K562 (cell line): ENCODE results near the gene DRICH1. TPM values are rescaled to one million over a fixed set of nuclear protein-coding genes. Genes with fewer than 3 reads are reported as not detected.

Experiments used
- ATAC-seq: fragments of 200-7000 bp; cut with Tn5 transposase; 3 replicates; pipeline ENCODE4 v1.9.1; 2020; ENCODE audit warnings: moderate library complexity
- BruUV-seq: library from RNA; stranded (reverse); fragments of 400-500 nt; replicated peaks from 2 replicates; lab custom pipeline; 2021; lab: Mats Ljungman, UMichigan
- CTCF ChIA-PET: fragments of 300-600 bp; formaldehyde crosslinking; extraction: SDS; loops from one replicate; lab custom pipeline; 2021; ENCODE audit warnings: low intra/inter-chr PET ratio; lab: Yijun Ruan, JAX
- POLR2A ChIA-PET: fragments of 300-600, 350-650 bp; sonication (Branson Sonifier 250); formaldehyde crosslinking; extraction: SDS; loops from one replicate; lab custom pipeline; 2021; ENCODE audit warnings: antibody characterized with exemption, inconsistent platforms; lab: Yijun Ruan, JAX
- DNase-seq, 4 experiments: peaks; one replicate each; pipeline versions ENCODE4 v3.0.0 to v3.0.0-alpha.2; 2011 to 2018; ENCODE audit warnings: low spot score in 3 of 4, mixed read lengths in 3 of 4; ENCODE audit errors: extremely low read depth in 1 of 4
- FAIRE-seq: peaks from 2 replicates; lab custom pipeline; 2011; peaks lifted over from hg19 to GRCh38; lab: Jason Lieb, UNC
- H2AFZ ChIP-seq: 2 replicates; pipeline ENCODE4 v1.6.0; 2011; ENCODE audit warnings: low read depth, low read length, control low read depth, inconsistent platforms
- H3K27ac ChIP-seq: fragments of 200-600 bp; 3 replicates; pipeline ENCODE4 v1.8.0; 2011; ENCODE audit warnings: low read depth, mild to moderate bottlenecking, control low read depth, inconsistent platforms, low read length, moderate library complexity, mixed read lengths; ENCODE audit errors: extremely low read depth
- H3K27me3 ChIP-seq, 2 experiments: fragments of 300-600 bp in 1 of 2; 2 replicates in 1 of 2; 3 replicates in 1 of 2; pipeline versions ENCODE4 v1.6.0 to v1.8.0; 2011; ENCODE audit warnings: inconsistent platforms in 2 of 2, low read length in 2 of 2, mild to moderate bottlenecking in 1 of 2, mixed read lengths in 1 of 2, moderate library complexity in 1 of 2; ENCODE audit not compliant: control insufficient read depth in 2 of 2, insufficient read depth in 2 of 2
- H3K36me3 ChIP-seq: fragments of 300-600 bp; 3 replicates; pipeline ENCODE4 v1.8.0; 2011; ENCODE audit warnings: mild to moderate bottlenecking, low read length, inconsistent platforms; ENCODE audit not compliant: control insufficient read depth, insufficient read depth
- H3K4me1 ChIP-seq, 2 experiments: fragments of 200-600 bp in 1 of 2; replicated peaks in 1 of 2; 2 replicates in 1 of 2; 3 replicates in 1 of 2; pipeline versions ENCODE4 v1.5.1 to v1.8.0; 2011; ENCODE audit warnings: inconsistent platforms in 2 of 2, low read length in 2 of 2, mild to moderate bottlenecking in 1 of 2, mixed read lengths in 1 of 2, moderate library complexity in 1 of 2; ENCODE audit not compliant: control insufficient read depth in 2 of 2, insufficient read depth in 2 of 2
- H3K4me2 ChIP-seq: 2 replicates; pipeline ENCODE4 v1.6.1; 2011; ENCODE audit warnings: low read length, control low read depth, inconsistent platforms, mixed read lengths; ENCODE audit not compliant: insufficient read depth
- H3K4me3 ChIP-seq: fragments of 200-600 bp; sonication (generic), shearing (Covaris generic); 2 replicates; pipeline ENCODE4 v1.5.1; 2016; ENCODE audit warnings: control low read depth, inconsistent platforms
- H3K79me2 ChIP-seq: fragments of 200-600 bp; 3 replicates; pipeline ENCODE4 v1.8.0; 2011; ENCODE audit warnings: low read length, inconsistent platforms; ENCODE audit not compliant: control insufficient read depth, insufficient read depth
- H3K9ac ChIP-seq, 2 experiments: 2 replicates each; pipeline versions ENCODE4 v1.6.0 to v1.6.1; 2011; ENCODE audit warnings: low read depth in 2 of 2, low read length in 2 of 2, control low read depth in 1 of 2, inconsistent platforms in 1 of 2, mild to moderate bottlenecking in 1 of 2, mixed read lengths in 1 of 2; ENCODE audit not compliant: insufficient read depth in 1 of 2
- H3K9me1 ChIP-seq: one replicate; pipeline ENCODE4 v1.6.0; 2011; ENCODE audit warnings: inconsistent platforms, mild to moderate bottlenecking, low read length, moderate library complexity; ENCODE audit not compliant: control insufficient read depth, insufficient read depth
- H3K9me3 ChIP-seq: replicated peaks from 2 replicates; pipeline ENCODE4 v1.5.1; 2011; ENCODE audit warnings: low read depth, low read length, inconsistent platforms; ENCODE audit not compliant: control insufficient read depth, insufficient read depth
- H4K20me1 ChIP-seq: replicated peaks from 2 replicates; pipeline ENCODE4 v1.6.1; 2011; ENCODE audit warnings: low read length, inconsistent platforms, mixed read lengths; ENCODE audit not compliant: control insufficient read depth, insufficient read depth
- HDAC3 ChIP-seq: fragments of 450-650 bp; IDR thresholded peaks from 2 replicates; pipeline ENCODE4 v1.6.1; 2018; ENCODE audit warnings: borderline replicate concordance, mild to moderate bottlenecking, moderate library complexity; ENCODE audit not compliant: partially characterized antibody
- PTRF ChIP-seq: fragments of 450-650 bp; IDR thresholded peaks from 2 replicates; pipeline ENCODE4 v1.6.1; 2016; ENCODE audit warnings: mild to moderate bottlenecking, missing genetic modification characterization, missing compliant biosample characterization
- RAD51 ChIP-seq: fragments of 450-650 bp; IDR thresholded peaks from 2 replicates; pipeline ENCODE4 v1.7.1; 2016; ENCODE audit warnings: low read depth, mild to moderate bottlenecking, borderline replicate concordance
- RBM14 ChIP-seq: fragments of 200-400 bp; formaldehyde crosslinking; IDR thresholded peaks from 2 replicates; pipeline ENCODE4 v1.6.1; 2018; ENCODE audit warnings: low read depth, mild to moderate bottlenecking, low read length, moderate library complexity, borderline replicate concordance; ENCODE audit not compliant: insufficient read depth
- SFPQ ChIP-seq: fragments of 200-400 bp; formaldehyde crosslinking; IDR thresholded peaks from 2 replicates; pipeline ENCODE4 v1.6.1; 2017; ENCODE audit warnings: mild to moderate bottlenecking, low read depth, low read length, moderate library complexity
- TAF9B ChIP-seq: fragments of 450-650 bp; IDR thresholded peaks from 2 replicates; pipeline ENCODE4 v1.6.1; 2018; ENCODE audit warnings: mild to moderate bottlenecking; ENCODE audit not compliant: partially characterized antibody
- WGBS: fragments of 100-300 bp; shearing (Covaris generic); methylation state at CpG from one replicate; pipeline ENCODE4 v1.1.6; 2016; ENCODE audit warnings: low coverage, mixed read lengths; ENCODE audit not compliant: insufficient coverage; ENCODE audit errors: missing lambda C conversion rate; 5-methylcytosine and 5-hydroxymethylcytosine counted together
- in situ Hi-C: fragments of 300-500 bp; cut with MboI; formaldehyde crosslinking; loops from 4 replicates; pipeline ENCODE4 v1.15.0; 2018; ENCODE audit warnings: inconsistent platforms, mixed read lengths
- intact Hi-C: fragments of 100-400 bp; cut with micrococcal nuclease; formaldehyde crosslinking; loops from 2 replicates; pipeline ENCODE4 v1.14.2; 2022
- polyA plus RNA-seq, 8 experiments: library from polyadenylated mRNA; depleted of rRNA in 4 of 8; stranded (reverse) in 5 of 8; unstranded in 3 of 8; fragments of >200 nt; fragmentation: Nextera tagmentation in 2 of 8; fragmentation: Illumina TruSeq in 1 of 8; extraction: Ambion mirVana in 2 of 8; extraction: Trizol in 1 of 8; gene quantifications; 2 replicates each; pipeline versions ENCODE4 v1.2.1 to v1.2.3, GENCODE V29; 2011 to 2014; ENCODE audit warnings: inconsistent platforms in 1 of 8, missing spikeins in 1 of 8
- total RNA-seq, 7 experiments: library from RNA; depleted of rRNA in 6 of 7; stranded (reverse); fragments of >200 nt in 6 of 7; fragmentation: Illumina TruSeq in 2 of 7; extraction: Trizol in 2 of 7; gene quantifications; 2 replicates each; pipeline versions ENCODE4 v1.2.1 to v1.2.3, GENCODE V29; 2011 to 2021; ENCODE audit warnings: low replicate concordance in 1 of 7
- TF ChIP-seq, protein P1 (sequence below): fragments of 450-650 bp; conservative IDR thresholded peaks from 2 replicates; pipeline ENCODE4 v1.6.1; 2016; ENCODE audit warnings: missing genetic modification characterization, low read depth, mild to moderate bottlenecking, missing compliant biosample characterization, moderate library complexity

DRICH1 gene
- total and polyA plus RNA-seq, 9 of the 15 experiments (the other 6 are each of a cell fraction or from before 2014, with no cell fraction given): 0.07 to 0.36 (median 0.14) TPM; not detected in 2

- H3K27ac ChIP-seq: no peak overlapping the region
- H3K79me2 ChIP-seq: no peaks in the 10 kb centered on the region
- H3K4me3 ChIP-seq: no peak overlapping the region
- no peak for TF ChIP-seq TAF9B
- TF ChIP-seq PTRF: no peak
- TF ChIP-seq HDAC3: no peak
- TF ChIP-seq SFPQ: no peak
- no peak for TF ChIP-seq RBM14
- TF ChIP-seq, protein P1, sequence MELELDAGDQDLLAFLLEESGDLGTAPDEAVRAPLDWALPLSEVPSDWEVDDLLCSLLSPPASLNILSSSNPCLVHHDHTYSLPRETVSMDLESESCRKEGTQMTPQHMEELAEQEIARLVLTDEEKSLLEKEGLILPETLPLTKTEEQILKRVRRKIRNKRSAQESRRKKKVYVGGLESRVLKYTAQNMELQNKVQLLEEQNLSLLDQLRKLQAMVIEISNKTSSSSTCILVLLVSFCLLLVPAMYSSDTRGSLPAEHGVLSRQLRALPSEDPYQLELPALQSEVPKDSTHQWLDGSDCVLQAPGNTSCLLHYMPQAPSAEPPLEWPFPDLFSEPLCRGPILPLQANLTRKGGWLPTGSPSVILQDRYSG: no peak
- TF ChIP-seq RAD51: no peak
- no peak for ATAC-seq
- no peaks in the 10 kb centered on the region for H3K36me3 ChIP-seq
- no peaks in the 10 kb centered on the region; a peak in 1 of 5 replicates for H3K4me1 ChIP-seq
- H3K9me1 ChIP-seq: no peaks in the 10 kb centered on the region
- no peaks in the 10 kb centered on the region for H3K9me3 ChIP-seq
- intact Hi-C loops (no loop called here), in situ Hi-C loops (no loop called here)
- 7% methylated on average over 7 of the region's 7 CpGs for WGBS
- H3K27me3 ChIP-seq: no peaks in the 10 kb centered on the region
- FAIRE-seq: no peak
- no TSS peak for BruUV-seq
- H2AFZ ChIP-seq: no peak overlapping the region
- no peak overlapping the region for H3K4me2 ChIP-seq
- ChIA-PET CTCF (no interaction called here), POLR2A (no interaction called here)
- H4K20me1 ChIP-seq: no peaks in the 10 kb centered on the region
- no peak overlapping the region for H3K9ac ChIP-seq
- DNase-seq: no peak
Observed at GRCh38 chr22:23613193-23613972, 18.7 kb downstream of the DRICH1 start.
